T-helper 22 cell (primary cell): ENCODE results near the gene APLN.

Experiments used
- DNase-seq: peaks from one replicate; pipeline ENCODE4 v3.0.0-alpha.2; 2020; ENCODE audit warnings: low read depth

Gene APLN

DNA sequence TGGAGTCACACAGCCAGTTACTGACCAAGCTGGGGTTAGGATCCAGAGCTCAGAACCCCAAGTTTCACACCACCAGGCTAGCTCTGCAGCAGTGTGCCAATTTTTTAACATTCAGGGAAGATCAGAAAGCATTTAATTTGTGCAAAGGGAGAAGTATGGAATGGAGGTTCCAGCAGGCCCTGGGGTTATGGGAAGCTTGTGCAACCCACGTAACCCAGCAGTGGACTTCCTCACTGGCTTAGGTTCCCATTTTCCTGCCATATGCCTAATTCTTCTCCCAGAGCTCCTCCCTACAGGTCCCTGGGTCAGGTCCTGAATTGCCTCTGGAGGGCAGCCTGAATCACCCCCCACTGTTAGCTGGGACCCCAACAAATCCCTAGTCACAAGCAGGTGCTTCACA lies 14.0 kb downstream of the APLN start:
- DNase-seq = no peak

- DNase-seq = no peak
Observed at GRCh38 chrX:129638917-129639316, 15.8 kb downstream of the APLN start.

- DNase-seq = peak; percentile 32
Observed at GRCh38 chrX:129637217-129638109, 17.3 kb downstream of the APLN start.

DNA sequence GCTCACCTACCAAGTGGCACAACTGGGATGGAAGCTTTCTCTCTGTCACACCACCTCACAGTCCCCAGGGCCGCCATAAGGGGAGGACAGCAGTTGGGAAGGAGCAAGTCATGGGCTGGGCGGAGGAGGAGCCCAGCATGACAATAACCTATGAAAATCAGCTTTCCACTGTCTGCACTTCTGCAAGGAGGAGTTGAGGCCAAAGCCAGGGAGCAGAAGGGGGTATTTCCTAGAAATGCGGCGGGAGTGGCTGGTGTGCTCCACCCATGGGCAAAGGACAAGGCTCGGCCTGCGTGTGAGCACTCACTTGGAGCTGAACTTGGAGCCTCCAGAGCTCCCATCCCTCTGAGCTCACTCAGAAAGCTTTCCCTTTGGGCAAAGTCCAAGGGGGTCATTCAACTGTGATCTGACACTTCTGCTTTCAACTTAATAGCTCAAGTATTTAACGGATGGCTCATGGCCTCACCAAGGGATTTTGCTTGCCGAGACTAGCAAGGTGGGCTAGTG lies 18.5 kb downstream of the APLN start:
- no peak for DNase-seq

DNA sequence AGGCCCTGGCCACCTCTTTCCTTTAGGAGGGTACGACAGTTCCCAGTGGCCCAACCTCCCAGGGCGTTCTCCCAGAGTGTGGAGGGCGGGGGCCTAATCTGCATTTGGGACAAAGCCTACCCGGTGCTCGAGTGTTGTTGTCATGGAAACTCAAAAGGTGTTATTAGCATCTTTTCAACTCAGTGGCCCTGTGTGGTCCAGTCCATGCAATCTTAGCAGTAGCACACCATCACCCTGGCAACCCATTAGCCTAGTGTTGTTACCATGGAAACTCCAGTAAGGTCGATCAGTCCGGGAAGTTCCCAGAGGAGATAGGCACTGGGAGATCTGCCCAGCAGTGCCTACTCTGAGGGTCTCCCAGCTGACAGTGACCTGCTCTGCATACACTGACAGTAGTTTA lies 20.2 kb downstream of the APLN start:
- no peak for DNase-seq

GRCh38 chrX:129632443-129632842 lies 22.3 kb downstream of the APLN start:
- no peak for DNase-seq

DNA sequence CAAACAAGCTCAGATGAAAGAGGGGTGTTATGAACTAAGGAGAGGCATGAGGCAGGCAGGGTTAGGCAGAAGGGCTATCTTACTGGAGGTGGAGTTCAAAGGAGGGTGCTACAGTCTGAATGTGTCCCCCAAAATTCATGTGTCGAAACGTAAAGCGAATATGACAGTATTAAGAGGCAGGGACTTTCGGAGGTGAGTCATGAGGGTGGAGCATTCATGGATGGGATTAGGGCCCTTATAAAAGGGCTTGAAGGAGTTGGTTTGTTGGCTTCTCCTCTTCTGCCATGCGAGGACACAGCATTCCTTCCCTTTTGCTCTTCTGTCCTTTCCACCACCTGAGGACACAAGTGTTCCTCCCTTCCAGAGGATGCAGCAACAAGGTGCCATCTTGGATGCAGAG lies 22.9 kb downstream of the APLN start:
- no peak for DNase-seq

- no peak for DNase-seq
Observed at GRCh38 chrX:129629837-129630236, 24.9 kb downstream of the APLN start.

DNA sequence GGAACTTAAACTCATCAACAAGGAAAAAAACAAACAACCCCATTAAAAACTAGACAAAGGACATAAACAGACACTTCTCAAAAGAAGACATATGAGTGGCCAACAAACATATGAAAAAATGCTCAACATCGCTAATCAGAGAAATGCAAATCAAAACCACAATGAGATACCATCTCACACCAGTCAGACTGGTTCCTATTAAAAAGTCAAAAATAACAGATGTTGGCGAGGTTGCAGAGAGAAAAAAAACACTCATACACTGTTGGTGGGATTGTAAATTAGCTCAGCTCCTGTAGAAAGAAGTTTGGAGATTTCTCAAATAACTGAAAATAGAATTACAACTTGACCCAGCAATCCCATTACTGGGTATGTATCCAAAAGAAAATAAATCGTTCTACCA lies 28.7 kb downstream of the APLN start:
- no peak for DNase-seq

DNA sequence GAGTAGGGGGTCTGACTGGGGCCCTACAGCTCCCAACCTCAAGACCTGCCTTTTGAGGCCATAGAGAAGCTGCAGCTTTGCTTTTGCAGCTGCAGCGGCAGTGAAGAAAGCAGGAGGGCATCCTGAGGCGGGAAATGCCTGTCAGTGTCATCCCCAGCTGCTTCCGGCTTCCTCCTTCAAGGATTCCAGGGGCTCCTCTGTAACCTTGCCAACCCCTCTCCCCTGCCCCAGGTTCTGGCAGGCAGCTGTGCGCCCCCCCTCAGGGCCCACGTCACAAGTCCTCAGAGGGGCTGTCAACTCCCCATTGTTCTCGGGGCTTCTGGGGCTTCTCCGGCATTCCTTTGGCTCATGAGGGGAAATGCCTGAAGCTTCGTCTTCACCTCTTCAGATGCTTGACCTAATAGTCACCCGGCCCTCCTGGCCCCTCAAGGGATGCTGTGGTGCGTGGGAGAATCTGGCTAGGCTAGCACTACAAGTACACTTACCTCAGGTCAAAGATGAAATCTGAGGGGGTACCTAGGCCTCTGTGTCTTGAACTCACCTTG lies 31.9 kb downstream of the APLN start:
- no peak for DNase-seq

DNA sequence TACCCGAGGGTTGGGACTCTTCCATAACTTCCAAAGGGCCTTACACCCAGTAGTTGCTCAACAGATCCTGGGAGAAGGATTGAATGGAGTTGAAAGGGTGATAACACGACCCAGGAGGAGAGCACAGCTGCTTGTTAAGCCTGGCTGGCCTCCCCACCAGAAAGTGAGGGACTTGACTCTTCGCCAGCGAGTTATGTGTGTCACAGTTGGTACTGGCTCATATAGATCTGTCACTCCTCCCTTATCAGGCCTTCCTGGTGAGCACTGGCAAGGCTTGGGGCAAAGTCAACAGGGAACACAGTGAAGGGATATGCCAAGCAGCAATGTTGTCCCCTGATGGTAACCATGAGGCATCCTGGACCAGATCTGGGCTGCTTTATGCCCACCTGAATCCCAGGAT lies 35.8 kb downstream of the APLN start:
- no peak for DNase-seq

GRCh38 chrX:129617420-129617819 lies 37.3 kb downstream of the APLN start:
- no peak for DNase-seq

DNA sequence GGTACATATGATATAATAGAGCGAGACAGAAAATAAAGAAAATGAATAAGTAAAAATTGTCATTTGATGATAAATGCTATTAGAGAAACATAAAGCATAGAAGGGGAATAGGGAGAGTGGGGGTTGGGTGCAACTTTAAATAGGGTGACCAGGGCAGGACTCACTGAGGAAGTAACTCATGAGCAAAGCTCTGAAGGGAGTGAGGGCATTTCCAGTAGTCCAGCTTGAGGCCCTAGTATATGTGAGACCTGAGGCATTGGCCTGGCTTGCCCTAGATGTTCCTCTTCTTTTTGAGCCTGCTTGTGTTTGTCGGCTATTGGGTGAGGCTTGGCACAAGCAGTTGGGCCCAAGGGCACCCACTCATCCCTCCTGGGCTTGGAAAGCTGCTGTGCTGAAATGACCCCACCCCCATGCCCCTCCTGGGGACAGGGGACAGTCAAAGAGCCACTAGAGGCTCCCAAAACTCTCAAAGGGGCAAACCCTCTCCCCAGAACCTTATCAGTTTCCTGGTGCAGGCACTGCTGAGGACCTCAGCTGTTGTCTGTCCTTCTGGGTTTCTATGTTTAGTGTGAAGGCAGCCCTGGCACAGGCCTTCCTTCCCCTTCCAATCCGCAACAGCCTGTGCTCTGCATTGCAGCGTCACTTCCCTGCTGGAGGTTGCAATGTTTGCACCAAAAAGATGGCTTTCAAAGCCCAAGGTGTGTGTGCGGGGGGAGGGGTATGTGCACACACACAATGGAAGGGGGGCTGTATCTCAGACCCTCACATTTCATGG lies 40.1 kb downstream of the APLN start:
- no peak for DNase-seq

GRCh38 chrX:129613596-129613995 lies 41.2 kb downstream of the APLN start:
- no peak for DNase-seq

DNA sequence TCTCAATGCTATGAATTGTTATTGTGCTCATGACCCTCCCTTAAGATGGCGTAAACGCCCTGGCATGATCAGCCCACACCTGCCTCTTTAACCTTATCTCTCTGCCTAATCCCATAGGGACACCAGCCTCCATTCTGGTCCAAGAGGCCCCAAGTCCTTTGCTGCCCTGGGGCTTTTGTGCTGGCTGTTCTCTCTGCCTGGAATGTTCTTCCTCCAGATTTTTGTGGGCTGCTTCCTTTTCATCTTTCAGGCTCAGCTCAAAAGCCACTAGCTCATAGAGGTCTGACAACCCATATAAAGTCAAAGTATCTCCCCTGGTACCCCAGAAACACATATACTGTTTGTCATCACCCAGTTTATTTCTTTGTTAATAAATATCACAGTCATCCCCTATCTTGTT lies 42.4 kb downstream of the APLN start:
- no peak for DNase-seq

GRCh38 chrX:129609395-129609794 lies 45.4 kb downstream of the APLN start:
- DNase-seq = no peak

- DNase-seq = no peak
Observed at GRCh38 chrX:129608496-129608895, 46.3 kb downstream of the APLN start.

DNA sequence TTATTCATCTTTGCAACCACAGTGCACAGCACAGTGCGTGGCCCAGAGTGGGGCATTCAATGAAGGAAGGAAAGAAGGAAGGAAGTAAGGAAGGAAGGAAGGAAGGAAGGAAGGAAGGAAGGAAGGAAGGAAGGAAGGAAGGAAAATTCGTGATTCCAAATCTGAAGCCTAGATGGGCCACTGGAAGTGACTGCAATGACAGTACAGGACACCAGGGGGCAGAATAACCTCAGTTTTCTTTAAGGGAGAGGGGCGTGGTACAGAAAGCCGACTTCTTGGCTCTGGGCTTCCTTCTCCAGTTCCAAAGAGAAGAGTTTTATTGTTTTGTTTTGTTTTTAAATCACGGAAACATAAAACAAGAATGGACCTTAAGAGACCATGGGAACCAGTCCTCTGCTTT lies 47.8 kb downstream of the APLN start:
- DNase-seq = peak; percentile 11

DNA sequence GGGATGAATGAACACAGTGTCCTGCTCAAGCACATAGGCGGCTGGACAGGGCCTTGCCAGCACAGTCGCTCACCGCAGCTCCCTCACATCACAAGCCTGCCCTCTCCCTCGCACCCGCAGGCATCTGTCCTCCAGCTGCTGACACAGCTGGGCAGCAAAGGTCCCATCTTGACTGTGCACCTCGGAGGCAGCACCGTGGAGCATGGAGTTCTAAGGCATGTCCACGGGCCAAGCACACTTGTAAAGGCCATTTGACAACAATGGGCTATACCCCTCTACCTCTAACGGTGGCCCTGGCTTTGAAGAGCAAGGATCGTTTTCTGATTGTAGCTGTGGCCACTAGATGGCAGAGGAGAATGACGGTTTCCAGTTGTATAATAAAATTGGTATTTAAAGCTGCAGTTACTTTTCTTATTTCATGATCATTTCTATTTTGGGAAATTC lies 53.8 kb downstream of the APLN start:
- no peak for DNase-seq

GRCh38 chrX:129599996-129600395 lies 54.8 kb downstream of the APLN start:
- no peak for DNase-seq

- no peak for DNase-seq
Observed at GRCh38 chrX:129599499-129599898, 55.3 kb downstream of the APLN start.

DNA sequence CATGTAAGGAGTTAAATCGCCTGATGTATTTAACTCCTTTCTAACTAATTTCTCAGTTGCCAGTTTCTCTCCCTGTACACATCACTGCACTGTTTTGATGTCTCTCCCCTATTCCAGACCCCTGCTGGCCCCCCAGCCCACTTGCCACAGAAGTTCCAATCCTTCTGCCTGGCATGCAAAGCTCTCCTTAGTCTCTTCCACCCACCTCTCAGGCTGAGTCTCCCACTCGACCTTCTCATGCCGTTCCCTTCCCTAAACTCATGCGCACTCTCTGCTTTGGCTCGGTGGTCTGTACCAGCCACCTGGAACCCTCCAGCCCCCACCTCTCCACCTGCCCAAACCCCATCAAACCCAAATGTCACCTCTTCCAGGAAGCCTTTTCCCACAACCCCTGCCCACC lies 56.9 kb downstream of the APLN start:
- DNase-seq = no peak

- no peak for DNase-seq
Observed at GRCh38 chrX:129596077-129596476, 58.7 kb downstream of the APLN start.
